Activated CD4-positive, CD25-positive, alpha-beta regulatory T cell (primary cell): ENCODE results near the gene FZD2.
"Not testable (repeated sequence)": the region's sequence is repeated elsewhere in the genome, so short reads cannot be mapped to it uniquely, and the experiment has no call there.

ENCODE experiments used
- DNase-seq, 4 experiments: peaks; one replicate each; lab custom pipeline; 2025; lab: John Stamatoyannopoulos, UW

Gene FZD2

DNA sequence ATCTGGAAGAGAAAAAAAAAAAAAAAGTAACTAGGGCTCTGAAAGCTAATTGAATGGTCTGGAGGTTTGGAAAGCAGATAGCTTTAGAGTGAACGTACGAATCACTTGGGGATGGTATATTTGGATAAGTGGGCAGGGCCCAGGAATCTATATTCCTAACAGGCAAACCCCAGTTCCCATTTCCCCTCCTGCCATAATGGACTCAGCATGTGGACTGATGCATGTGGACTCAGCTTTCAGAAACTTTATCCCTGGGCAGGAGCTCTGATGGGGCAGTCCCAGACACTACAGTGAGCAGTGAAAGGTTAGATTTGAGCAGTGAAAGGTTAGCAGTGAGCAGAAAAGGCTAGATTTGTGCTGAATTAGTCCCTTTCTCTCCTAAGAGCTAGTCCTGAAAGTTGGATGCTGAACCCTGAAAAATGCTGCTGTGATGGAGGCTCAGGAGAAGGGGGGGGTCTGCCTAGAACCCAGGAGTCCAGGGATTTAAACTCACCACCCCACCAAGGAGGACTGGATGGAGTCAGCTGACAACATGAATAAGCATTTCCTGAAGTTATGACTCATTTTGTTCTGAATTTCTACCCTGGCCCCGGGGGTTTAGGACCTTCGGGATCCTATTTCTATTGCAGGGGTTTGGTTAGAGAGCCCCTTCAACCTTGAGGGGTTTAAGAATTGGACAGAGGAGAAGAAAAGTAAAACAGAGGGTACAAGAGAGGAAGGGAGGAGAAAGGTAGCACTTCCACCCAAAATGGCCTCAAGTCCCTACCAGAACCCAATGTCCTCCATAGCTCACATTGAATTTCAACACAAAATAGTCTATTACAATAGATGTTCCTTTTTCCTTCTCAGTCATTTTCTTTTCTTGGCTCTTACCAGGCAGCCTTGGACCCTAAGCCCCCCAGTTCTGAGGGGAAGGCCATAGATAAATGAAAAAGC lies 10.3 kb upstream of the FZD2 start:
- DNase-seq, result no peak

DNA sequence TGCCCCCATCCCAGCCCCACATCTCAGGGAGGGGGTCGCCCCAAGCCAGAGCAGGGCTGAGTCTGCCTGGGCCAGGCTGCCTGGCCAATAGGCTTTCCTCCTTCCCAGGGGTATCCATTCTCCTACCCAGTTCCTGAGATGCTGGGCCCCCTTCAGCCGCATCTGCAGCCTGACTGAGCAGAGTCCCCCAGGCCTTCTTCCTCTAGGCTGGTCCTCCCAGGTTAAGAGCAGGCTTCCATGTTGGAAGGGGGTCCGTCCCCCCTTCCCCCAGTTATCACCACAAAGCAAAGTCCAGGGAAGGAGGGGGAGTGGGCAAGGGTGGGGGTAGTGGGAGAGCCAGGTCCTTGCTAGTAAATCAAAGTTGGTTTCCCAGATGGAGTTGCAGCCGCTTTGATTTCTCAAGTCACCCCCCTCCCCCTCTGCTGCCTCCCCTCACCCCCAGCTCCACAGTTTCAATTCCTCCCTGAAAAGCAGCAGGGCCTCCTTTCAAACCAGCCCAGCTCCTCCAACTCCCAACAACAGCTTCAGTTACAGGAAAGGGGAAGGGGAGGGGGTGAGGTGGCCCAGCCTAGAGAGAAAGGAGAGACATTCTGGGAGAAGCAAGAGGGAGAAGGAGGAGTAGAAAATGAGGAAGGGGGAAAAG lies 9.5 kb upstream of the FZD2 start:
- DNase-seq, result no peak

DNA sequence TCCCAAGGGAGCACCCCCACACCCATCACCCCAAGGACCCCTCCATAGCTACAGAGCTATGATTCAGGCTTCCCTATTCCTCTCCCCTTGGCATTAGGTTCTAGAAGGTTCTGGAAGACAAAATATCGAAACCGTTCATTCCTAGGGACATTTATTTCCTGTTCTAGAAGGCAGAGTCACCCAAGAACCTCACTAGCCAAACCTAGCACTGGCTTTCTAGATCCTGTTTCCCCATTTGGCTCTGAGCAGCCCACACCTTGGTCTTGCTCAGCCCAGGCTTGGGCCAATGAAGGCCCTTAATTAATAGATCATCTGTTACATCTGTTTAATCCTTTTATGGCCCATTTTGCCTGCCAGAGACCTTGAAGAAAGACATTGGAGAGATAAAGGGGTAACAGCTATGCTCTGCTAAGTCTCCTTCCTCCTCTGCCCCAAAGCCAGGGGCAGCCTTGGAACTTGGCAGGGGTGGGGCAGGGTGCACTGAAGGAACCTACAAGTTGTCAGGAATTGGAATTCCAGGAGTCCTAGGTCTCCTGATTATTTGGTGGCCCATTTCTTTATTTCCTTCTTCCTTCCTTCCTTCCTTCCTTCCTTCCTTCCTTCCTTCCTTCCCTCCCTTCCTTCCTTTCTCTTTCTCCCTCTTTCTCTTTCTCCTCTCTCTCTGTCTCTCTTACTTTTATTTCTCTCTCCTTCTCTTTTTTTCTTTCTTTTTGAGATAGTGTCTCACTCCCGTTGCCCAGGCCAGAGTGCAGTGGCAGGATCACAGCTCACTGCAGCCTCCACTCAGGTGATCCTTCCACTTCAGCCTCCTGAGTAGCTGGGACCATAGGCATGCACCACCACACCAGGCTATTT lies 8.7 kb upstream of the FZD2 start:
- no peak for DNase-seq

DNA sequence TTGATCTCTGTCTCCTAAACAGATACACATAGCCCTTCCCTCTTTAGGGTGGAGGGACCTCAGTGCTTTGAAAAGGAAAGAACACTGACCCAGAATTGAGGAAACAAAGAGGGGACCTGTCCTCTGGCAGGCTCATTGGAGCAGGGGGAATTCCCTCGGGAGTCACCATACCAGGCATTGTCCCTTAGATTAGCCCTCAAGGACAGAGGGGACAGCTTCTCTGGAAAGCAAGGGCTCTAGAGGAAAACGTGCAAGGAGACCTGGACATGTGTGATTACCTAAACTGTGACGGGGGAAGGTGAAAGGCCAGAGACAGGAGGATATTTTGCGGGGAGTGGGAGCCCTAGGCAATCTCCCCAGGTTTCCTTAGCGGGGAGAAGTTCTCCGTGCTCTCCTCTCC lies 7.6 kb upstream of the FZD2 start:
- DNase-seq, result no peak

DNA sequence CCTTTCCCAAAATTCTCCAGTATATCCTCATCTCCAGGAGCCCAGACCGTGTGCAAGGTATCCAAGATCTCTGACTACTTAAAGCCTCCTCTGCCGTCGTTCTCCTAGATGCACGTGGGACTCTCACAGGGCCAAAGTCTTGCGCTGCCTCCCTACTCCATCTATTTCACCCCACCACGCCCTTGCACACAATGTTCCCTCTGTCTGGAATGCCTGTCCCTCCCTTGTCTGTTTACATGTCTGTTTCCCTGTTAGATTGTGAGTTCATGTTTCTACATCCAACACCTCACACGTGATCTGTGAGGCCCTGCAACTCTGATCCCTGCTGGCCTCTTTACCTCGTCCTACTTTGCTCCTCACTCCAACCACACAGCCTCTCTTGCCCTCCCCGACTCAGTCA lies 4.9 kb upstream of the FZD2 start:
- DNase-seq, result no peak

DNA sequence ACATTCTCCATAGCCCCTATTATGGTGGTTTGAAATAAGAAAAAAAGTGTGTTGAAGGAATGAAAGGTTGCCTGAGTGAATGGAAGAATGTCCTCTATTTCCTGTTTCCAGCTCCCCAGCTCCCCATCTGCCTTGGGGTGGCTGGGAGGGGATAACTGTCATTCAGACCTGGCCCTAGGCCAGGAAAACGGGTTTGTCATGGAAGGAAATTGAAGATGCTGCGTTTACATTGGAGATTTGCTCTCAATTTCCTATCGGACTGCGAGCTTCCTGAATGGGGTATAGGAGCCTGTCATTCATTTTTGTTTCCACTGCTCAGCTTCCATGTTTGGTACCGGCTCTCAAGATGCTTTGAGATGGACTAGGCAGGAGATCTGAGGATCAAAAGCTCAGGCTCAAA lies 2.2 kb upstream of the FZD2 start:
- DNase-seq, result no peak

DNA sequence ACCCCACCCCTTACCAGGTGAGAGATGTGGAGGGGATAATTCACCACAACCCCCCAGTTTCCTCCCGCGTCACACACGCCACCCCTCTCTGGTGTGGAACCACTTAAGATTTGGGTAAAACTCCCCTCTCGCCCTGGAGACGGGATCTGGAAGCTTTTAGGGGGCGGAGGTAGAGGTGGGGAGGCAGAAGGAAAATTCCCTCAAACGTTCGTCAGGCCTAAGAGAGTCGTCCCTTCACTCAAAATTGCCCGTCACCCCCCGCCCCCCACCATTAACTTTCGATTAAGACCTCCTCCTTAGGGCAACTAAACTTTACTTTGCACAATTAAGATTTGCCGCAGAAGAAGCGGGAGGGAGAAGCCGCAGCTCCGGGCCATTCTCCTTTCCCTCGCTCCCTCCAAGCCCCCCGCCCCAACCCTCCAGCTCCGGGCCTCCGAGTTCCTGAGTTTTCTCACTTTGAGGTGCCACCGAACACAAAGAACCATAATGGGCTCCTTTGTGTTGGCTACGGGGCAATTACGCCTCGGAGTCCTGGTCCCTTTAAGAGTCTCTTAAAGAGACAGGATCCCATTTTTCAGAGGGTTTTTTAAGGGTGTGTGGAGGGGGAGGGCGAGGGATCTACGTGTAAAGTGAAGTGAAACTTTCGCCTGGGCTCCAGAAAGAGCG lies 985 bp upstream of the FZD2 start:
- no peak for DNase-seq

DNA sequence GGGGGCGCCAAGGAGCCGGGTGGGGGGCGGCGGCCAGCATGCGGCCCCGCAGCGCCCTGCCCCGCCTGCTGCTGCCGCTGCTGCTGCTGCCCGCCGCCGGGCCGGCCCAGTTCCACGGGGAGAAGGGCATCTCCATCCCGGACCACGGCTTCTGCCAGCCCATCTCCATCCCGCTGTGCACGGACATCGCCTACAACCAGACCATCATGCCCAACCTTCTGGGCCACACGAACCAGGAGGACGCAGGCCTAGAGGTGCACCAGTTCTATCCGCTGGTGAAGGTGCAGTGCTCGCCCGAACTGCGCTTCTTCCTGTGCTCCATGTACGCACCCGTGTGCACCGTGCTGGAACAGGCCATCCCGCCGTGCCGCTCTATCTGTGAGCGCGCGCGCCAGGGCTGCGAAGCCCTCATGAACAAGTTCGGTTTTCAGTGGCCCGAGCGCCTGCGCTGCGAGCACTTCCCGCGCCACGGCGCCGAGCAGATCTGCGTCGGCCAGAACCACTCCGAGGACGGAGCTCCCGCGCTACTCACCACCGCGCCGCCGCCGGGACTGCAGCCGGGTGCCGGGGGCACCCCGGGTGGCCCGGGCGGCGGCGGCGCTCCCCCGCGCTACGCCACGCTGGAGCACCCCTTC lies 484 bp downstream of the FZD2 start:
- no peak for DNase-seq

DNA sequence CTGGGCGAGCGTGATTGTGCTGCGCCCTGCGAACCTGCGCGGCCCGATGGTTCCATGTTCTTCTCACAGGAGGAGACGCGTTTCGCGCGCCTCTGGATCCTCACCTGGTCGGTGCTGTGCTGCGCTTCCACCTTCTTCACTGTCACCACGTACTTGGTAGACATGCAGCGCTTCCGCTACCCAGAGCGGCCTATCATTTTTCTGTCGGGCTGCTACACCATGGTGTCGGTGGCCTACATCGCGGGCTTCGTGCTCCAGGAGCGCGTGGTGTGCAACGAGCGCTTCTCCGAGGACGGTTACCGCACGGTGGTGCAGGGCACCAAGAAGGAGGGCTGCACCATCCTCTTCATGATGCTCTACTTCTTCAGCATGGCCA lies 1.0 kb downstream of the FZD2 start:
- no peak for DNase-seq

DNA sequence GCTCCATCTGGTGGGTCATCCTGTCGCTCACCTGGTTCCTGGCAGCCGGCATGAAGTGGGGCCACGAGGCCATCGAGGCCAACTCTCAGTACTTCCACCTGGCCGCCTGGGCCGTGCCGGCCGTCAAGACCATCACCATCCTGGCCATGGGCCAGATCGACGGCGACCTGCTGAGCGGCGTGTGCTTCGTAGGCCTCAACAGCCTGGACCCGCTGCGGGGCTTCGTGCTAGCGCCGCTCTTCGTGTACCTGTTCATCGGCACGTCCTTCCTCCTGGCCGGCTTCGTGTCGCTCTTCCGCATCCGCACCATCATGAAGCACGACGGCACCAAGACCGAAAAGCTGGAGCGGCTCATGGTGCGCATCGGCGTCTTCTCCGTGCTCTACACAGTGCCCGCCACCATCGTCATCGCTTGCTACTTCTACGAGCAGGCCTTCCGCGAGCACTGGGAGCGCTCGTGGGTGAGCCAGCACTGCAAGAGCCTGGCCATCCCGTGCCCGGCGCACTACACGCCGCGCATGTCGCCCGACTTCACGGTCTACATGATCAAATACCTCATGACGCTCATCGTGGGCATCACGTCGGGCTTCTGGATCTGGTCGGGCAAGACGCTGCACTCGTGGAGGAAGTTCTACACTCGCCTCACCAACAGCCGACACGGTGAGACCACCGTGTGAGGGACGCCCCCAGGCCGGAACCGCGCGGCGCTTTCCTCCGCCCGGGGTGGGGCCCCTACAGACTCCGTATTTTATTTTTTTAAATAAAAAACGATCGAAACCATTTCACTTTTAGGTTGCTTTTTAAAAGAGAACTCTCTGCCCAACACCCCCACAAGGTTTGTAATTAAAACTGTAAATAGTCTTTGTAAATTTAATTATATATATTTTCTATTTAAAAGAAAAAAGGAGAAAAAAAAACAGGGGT lies 1.7 kb downstream of the FZD2 start:
- DNase-seq, result no peak

DNA sequence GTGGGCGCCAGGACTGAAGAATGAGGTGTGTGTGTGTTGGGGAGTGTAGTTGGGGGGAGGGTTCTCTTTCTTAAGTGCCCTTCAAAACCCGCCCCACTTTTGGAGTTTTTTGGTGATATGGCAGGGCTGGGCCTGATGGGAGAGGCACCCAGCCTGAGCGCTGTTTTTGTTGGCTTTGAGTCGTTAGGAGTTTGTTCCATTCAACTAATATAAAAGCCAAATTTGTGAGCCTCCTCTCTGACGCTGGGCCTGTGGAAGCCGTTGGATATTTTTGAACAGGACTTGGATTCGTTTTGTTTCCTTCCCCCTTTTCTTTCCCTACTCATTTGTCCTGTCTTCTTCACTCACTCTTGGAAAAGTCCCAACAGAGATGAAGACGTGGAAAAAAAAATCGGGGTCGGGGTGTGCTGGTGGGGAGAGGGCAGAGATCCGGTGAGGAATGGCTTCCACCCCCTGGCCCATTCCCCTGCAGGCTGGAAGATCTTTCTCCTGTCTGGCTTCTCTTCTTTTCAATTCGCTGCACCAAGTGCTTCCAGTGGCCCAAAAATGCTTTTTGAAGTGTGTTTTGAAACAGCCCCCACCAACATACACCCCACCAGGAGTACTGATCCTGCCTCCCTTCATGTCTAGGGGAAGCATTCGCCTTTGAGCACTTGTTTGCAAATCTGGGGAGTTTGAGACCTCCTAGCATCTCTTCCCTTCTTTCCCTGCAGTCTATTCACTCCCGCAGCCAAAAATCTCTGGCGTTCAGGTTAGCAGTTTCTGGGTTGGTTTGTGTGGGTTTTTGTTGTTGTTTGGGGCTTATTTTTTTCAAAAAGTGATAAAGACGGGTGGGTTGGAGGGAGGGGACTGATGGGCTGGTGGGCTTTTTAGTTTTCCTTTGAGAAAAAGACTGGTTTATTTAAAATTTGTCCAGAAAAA lies 2.6 kb downstream of the FZD2 start:
- no peak for DNase-seq

DNA sequence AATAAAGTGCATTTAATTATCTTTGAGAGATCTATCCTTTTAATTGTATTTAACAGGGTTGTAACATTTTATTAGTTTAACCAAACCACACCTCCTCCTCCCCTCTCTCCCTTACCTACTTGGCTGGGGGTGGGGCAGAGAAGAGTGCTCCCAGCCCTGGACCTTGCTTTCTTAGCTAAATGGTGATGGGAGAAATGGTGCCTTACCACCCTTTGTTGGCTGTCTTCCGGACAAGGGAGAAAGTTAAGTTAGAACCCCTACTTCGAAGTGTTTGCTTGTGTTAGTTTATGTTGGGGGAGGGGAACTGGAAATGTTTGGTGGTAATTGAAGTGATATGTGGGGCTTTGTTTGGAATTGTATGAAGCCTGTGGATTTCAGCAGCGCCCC lies 3.9 kb downstream of the FZD2 start:
- no peak for DNase-seq

DNA sequence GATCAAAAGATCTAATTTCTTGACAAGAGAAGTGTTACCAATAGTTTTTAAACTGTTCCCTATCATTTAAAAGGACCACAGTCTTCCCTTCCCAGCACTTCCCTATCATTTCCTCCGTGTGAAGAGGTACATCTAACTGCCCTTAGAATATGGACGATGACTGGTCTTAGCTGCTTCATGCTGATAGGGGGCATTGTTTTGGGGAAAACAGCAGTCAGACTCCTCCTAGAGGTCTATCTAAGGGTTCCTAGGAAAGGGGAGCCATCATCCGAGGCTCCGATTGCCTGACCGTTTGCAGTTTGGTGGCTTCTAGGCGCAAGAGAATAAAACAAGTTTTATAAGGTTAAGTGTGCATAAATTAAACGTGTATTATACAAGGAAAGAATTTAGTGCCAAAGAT lies 7.1 kb downstream of the FZD2 start:
- no peak for DNase-seq

DNA sequence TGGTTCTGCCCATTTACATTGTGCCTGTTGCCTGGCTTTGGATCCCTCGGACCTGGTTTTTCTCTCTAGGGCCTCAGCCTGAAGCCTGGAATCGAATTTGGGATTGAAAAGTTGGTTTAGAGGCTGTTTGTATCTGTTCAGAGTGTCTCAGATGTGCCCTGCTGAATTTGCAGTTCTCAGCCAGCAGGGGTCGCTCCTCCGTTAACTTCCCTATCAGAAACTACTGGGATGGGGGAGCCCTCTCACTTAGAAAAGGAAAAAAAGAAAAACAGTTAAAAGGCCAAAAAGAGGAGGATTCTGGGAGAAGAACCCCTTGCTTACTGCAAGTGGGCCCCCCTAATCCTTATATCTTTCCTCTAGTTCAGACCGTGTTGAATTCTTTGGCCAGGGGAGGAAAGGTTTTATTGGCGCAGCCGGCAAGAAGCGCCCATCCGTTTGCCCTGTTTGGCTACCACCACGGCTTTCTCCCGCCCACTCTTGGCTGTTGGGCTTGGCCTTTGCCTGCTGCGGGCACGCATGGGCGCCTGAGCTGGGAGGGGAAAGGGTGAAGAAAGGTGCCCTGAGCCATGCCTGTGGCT lies 8.7 kb downstream of the FZD2 start:
- DNase-seq, result no peak

DNA sequence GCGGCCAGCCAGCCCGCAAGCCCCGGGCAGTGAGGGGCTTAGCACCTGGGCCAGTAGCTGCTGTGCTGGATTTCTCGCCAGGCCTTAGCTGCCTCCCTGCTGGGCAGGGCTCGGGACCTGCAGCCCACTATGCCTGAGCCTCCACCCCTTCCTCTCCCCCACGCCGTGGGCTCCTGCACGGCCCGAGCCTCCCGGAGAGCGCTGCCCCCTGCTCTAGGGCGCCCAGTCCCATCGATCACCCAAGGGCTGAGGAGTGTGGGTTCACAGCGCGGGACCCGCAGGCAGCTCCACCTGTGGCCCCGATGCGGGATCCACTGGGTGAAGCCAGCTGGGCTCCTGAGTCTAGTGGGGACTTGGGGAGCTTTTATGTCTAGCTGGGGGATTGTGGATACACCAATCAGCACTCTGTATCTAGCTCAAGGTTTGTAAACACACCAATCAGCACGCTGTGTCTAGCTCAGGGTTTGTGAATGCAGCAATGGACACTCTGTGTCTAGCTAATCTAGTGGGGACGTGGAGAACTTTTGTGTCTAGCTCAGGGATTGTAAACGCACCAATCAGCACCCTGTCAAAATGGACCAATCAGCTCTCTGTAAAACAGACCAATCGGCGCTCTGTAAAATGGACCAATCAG lies 11.1 kb downstream of the FZD2 start:
- not testable (repeated sequence) for DNase-seq

DNA sequence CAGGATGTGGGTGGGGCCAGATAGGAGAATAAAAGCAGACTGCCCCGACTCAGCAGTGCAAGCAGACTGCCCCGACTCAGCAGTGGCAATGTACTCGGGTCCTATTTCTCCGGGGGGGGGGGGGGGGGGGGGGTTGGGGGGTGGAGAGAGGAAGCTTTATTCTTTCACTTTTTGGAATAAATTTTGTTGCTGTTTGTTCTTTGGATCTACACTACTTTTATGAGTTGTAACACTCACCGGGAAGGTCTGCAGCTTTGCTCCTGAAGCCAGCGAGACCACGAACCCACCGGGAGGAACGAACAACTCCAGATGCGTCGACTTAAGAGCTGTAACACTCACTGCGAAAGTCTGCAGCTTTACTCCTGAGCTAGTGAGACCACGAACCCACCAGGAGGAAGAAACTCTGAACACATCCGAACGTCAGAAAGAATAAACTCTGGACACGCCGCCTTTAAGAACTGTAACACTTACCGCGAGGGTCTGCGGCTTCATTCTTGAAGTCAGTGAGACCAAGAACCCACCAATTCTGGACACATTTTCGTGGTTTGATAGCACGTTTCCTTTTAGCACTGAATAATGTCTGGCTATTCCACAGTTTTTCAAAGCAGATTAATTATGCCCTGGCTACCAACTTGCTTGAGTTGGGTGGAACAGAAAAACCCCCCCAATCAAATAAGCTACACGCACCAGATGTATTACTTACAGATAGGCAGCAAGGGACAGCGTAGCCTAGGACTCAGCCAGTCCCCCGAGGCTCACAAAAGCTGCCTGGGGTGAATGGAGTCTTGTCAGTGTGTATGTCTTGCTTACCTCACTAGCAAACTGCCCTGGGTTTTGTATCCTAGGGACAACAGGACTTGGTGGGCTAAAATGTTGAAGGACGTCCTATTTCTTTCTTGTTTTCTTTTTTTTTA lies 11.9 kb downstream of the FZD2 start:
- DNase-seq, result no peak

DNA sequence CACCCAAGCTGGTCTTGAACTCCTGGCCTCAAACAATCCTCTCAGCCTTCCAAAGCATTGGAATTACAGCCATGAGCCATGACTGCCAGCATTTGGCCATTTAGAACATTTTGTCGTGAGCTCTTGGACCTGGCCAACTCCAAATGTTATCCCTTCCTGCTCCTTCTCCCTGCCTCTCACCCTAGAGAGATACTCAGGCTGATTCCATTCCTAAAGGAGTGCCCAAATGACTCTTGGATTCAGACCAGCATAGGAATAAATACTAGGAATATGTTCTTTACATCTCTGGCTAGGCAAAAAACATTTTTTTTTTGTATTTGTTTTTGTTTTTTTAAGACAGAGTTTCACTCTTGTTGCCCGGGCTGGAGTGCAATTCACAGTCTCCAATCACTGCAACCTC lies 15.5 kb downstream of the FZD2 start:
- no peak for DNase-seq

DNA sequence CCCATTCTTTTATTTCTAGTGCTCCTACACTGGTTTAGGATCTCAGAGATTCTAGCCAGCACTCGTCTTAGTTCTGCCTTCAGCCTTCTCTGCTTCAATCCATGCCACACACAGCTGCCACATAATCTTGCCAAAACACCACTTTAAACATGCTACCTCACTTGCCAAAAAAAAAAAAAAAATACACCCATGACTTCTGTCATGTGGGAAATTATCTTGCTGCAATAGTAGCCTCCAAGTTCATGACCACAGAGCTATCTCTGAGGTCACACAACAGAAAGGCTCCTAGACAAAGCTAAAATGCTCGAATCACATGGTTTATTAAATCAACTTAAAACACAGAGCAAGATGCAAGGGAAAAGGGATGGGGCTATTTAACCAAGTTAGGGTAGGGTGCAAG lies 18.1 kb downstream of the FZD2 start:
- DNase-seq, result no peak
